K562 (cell line): ENCODE measurements around the gene HPCAL1. TPM values are rescaled to one million over a fixed set of nuclear protein-coding genes. Genes with fewer than 3 reads are reported as not detected.

Experiments used
- BRD9 ChIP-seq: fragments of 450-650 bp; IDR thresholded peaks from 2 replicates; pipeline ENCODE4 v1.6.1; 2018; ENCODE audit warnings: low read depth; ENCODE audit not compliant: partially characterized antibody
- BRF1 ChIP-seq: IDR thresholded peaks from 3 replicates; pipeline ENCODE4 v1.6.1; 2011; ENCODE audit warnings: borderline replicate concordance, mild to moderate bottlenecking; ENCODE audit not compliant: insufficient read length; ENCODE audit errors: extremely low read depth
- CBFB ChIP-seq: sonication (generic); formaldehyde crosslinking; IDR thresholded peaks from 2 replicates; pipeline ENCODE4 v1.4.0; 2020; ENCODE audit warnings: mild to moderate bottlenecking, missing genetic modification reagents
- FOXA3 ChIP-seq, 2 experiments: fragments of 450-650 bp in 1 of 2; sonication (generic) in 1 of 2; formaldehyde crosslinking; IDR thresholded peaks in 1 of 2; conservative IDR thresholded peaks in 1 of 2; 2 replicates each; pipeline versions ENCODE4 v1.4.0 to v1.8.0; 2020 to 2022; ENCODE audit warnings: mild to moderate bottlenecking in 2 of 2, missing genetic modification reagents in 1 of 2
- LCOR ChIP-seq: sonication (generic); formaldehyde crosslinking; IDR thresholded peaks from 2 replicates; pipeline ENCODE4 v1.8.0; 2022; ENCODE audit warnings: mild to moderate bottlenecking, missing genetic modification reagents
- MAFK ChIP-seq: IDR thresholded peaks from 2 replicates; pipeline ENCODE4 v1.6.1; 2011; ENCODE audit warnings: low read length, improper control_type of control experiment
- MTA1 ChIP-seq: fragments of 450-650 bp; IDR thresholded peaks from 2 replicates; pipeline ENCODE4 v1.6.1; 2017; ENCODE audit warnings: borderline replicate concordance
- NFE2 ChIP-seq: IDR thresholded peaks from 2 replicates; pipeline ENCODE4 v1.6.1; 2014; ENCODE audit warnings: antibody characterized with exemption, low read depth
- NR4A1 ChIP-seq, 2 experiments: fragments of 250-450 bp in 1 of 2; fragments of 450-650 bp in 1 of 2; sonication (Bioruptor Pico) in 1 of 2; IDR thresholded peaks; 2 replicates each; pipeline versions ENCODE4 v1.4.0 to v1.6.1; 2016 to 2020; ENCODE audit warnings: mild to moderate bottlenecking in 2 of 2, missing compliant biosample characterization in 1 of 2, missing genetic modification characterization in 1 of 2, moderate library complexity in 1 of 2
- RBM34 ChIP-seq: fragments of 200-400 bp; formaldehyde crosslinking; IDR thresholded peaks from 2 replicates; pipeline ENCODE4 v1.6.1; 2018; ENCODE audit warnings: low read length, borderline replicate concordance; ENCODE audit not compliant: insufficient read depth
- SP2 ChIP-seq: IDR thresholded peaks from 2 replicates; pipeline ENCODE4 v1.6.1; 2011; ENCODE audit warnings: mild to moderate bottlenecking, low read depth, low read length, moderate library complexity; ENCODE audit not compliant: poor library complexity, severe bottlenecking; ENCODE audit errors: extremely low read depth
- SPI1 ChIP-seq: IDR thresholded peaks from 2 replicates; pipeline ENCODE4 v1.6.1; 2011; ENCODE audit warnings: low read depth, low read length, control low read depth, borderline replicate concordance
- ZBTB1 ChIP-seq: sonication (generic); formaldehyde crosslinking; IDR thresholded peaks from 2 replicates; pipeline ENCODE4 v1.8.1; 2023; ENCODE audit warnings: missing genetic modification reagents, low read depth, mild to moderate bottlenecking, borderline replicate concordance
- ZC3H4 ChIP-seq: sonication (generic); formaldehyde crosslinking; IDR thresholded peaks from 2 replicates; pipeline ENCODE4 v1.9.0; 2021; ENCODE audit warnings: missing genetic modification reagents, borderline replicate concordance
- ZNF133 ChIP-seq: fragments of 250-450 bp; sonication (Bioruptor Pico); IDR thresholded peaks from 2 replicates; pipeline ENCODE4 v1.4.0; 2020; ENCODE audit warnings: mild to moderate bottlenecking
- ZNF174 ChIP-seq: fragments of 250-450 bp; sonication (Bioruptor Pico); IDR thresholded peaks from 2 replicates; pipeline ENCODE4 v1.4.0; 2020; ENCODE audit warnings: mild to moderate bottlenecking
- polyA plus RNA-seq, 8 experiments: library from polyadenylated mRNA; depleted of rRNA in 4 of 8; stranded (reverse) in 5 of 8; unstranded in 3 of 8; fragments of >200 nt; fragmentation: Nextera tagmentation in 2 of 8; fragmentation: Illumina TruSeq in 1 of 8; extraction: Ambion mirVana in 2 of 8; extraction: Trizol in 1 of 8; gene quantifications; 2 replicates each; pipeline versions ENCODE4 v1.2.1 to v1.2.3, GENCODE V29; 2011 to 2014; ENCODE audit warnings: inconsistent platforms in 1 of 8, missing spikeins in 1 of 8
- total RNA-seq, 7 experiments: library from RNA; depleted of rRNA in 6 of 7; stranded (reverse); fragments of >200 nt in 6 of 7; fragmentation: Illumina TruSeq in 2 of 7; extraction: Trizol in 2 of 7; gene quantifications; 2 replicates each; pipeline versions ENCODE4 v1.2.1 to v1.2.3, GENCODE V29; 2011 to 2021; ENCODE audit warnings: low replicate concordance in 1 of 7
- TF ChIP-seq, protein P1 (sequence below): fragments of 450-650 bp; formaldehyde crosslinking; IDR thresholded peaks from 2 replicates; pipeline ENCODE4 v1.4.0; 2022; ENCODE audit warnings: missing genetic modification characterization
- TF ChIP-seq, protein P2 (sequence below): fragments of 250-450 bp; sonication (Bioruptor Pico); IDR thresholded peaks from 2 replicates; pipeline ENCODE4 v1.6.1; 2021; ENCODE audit warnings: mild to moderate bottlenecking
- TF ChIP-seq, protein P3 (sequence below): fragments of 250-450 bp; sonication (Bioruptor Pico); IDR thresholded peaks from 2 replicates; pipeline ENCODE4 v1.8.0; 2022; ENCODE audit warnings: moderate library complexity, mild to moderate bottlenecking, inconsistent platforms
- TF ChIP-seq, protein P4 (sequence below): fragments of 450-650 bp; IDR thresholded peaks from 2 replicates; pipeline ENCODE4 v1.6.1; 2017; ENCODE audit warnings: antibody characterized with exemption

Gene HPCAL1
- total and polyA plus RNA-seq, 9 of the 15 experiments (the other 6 are each of a cell fraction or from before 2014, with no cell fraction given): 2.7 to 65.5 (median 23.9) TPM

DNA sequence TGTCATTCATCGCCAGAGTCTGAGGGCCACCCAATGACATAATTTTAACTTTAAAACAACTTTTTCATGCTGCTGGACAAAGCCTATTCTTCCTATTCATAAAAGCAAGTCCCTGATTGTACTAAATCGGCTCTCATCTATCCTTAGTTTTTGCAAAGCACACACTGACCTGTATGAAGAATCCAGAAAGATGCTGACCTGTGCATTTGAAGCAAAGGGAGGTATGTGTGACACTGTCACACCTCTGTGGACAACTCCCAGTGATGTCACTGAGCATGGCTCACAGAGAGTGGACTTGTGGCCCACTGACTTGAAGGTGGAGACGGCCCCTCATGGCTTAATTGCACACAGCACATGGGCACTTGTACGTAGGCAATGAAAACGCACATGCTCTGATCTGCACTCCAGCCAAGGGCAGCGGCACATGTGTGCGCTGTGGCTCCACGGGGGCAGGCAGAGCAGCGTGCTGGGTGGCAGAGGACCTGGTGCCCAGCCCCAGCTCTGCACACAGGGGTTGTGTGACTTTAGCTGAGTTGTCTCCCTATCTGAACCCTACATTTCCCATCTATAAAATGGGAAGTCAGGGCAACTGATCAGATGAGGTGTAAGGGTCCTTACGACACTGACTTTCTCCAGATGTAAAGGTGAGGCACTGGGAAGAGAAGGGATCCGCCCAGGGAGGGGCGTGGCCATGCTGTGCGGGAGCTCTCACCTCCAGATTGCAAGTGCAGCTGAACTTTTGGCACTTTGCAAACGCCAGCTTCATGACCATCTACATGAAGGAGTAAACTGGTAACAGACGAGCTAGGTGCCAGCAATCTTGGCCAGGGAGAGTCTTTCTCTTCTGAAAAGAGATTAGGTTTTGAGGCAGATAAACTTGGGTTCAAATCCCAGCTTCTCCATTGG is 159.7 kb downstream of the HPCAL1 start (continued):
- TF ChIP-seq, protein P1, sequence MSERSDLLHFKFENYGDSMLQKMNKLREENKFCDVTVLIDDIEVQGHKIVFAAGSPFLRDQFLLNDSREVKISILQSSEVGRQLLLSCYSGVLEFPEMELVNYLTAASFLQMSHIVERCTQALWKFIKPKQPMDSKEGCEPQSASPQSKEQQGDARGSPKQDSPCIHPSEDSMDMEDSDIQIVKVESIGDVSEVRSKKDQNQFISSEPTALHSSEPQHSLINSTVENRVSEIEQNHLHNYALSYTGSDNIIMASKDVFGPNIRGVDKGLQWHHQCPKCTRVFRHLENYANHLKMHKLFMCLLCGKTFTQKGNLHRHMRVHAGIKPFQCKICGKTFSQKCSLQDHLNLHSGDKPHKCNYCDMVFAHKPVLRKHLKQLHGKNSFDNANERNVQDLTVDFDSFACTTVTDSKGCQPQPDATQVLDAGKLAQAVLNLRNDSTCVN (CRISPR knock-in tag): no peak
- TF ChIP-seq, protein P2, sequence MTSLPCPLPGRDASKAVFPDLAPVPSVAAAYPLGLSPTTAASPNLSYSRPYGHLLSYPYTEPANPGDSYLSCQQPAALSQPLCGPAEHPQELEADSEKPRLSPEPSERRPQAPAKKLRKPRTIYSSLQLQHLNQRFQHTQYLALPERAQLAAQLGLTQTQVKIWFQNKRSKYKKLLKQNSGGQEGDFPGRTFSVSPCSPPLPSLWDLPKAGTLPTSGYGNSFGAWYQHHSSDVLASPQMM (CRISPR knock-in tag): no peak
- TF ChIP-seq LCOR (CRISPR knock-in tag) (no peak), MTA1 (no peak), ZNF174 (CRISPR knock-in tag) (no peak), ZNF133 (CRISPR knock-in tag) (no peak), SP2 (no peak), BRF1 (no peak), ZC3H4 (CRISPR knock-in tag) (no peak), NR4A1 (CRISPR knock-in tag; IDR thresholded peaks at IDR 0.05) (no peak), NR4A1 (tag; IDR thresholded peaks at IDR 0.05) (no peak), BRD9 (no peak), ZBTB1 (CRISPR knock-in tag) (no peak), NFE2 (no peak), FOXA3 (CRISPR knock-in tag; conservative IDR thresholded peaks at IDR 0.05 in 1 of 2, IDR thresholded peaks at IDR 0.05 in 1 of 2) (peak in 1 of 2 experiments; percentile 33; a peak in 1 of 4 replicates), CBFB (no peak), RBM34 (no peak), SPI1 (no peak), MAFK (peak; percentile 23; the same call in 1 of the 2 replicates)
- TF ChIP-seq, protein P3, sequence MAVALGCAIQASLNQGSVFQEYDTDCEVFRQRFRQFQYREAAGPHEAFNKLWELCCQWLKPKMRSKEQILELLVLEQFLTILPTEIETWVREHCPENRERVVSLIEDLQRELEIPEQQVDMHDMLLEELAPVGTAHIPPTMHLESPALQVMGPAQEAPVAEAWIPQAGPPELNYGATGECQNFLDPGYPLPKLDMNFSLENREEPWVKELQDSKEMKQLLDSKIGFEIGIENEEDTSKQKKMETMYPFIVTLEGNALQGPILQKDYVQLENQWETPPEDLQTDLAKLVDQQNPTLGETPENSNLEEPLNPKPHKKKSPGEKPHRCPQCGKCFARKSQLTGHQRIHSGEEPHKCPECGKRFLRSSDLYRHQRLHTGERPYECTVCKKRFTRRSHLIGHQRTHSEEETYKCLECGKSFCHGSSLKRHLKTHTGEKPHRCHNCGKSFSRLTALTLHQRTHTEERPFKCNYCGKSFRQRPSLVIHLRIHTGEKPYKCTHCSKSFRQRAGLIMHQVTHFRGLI: no peak
- TF ChIP-seq, protein P4, sequence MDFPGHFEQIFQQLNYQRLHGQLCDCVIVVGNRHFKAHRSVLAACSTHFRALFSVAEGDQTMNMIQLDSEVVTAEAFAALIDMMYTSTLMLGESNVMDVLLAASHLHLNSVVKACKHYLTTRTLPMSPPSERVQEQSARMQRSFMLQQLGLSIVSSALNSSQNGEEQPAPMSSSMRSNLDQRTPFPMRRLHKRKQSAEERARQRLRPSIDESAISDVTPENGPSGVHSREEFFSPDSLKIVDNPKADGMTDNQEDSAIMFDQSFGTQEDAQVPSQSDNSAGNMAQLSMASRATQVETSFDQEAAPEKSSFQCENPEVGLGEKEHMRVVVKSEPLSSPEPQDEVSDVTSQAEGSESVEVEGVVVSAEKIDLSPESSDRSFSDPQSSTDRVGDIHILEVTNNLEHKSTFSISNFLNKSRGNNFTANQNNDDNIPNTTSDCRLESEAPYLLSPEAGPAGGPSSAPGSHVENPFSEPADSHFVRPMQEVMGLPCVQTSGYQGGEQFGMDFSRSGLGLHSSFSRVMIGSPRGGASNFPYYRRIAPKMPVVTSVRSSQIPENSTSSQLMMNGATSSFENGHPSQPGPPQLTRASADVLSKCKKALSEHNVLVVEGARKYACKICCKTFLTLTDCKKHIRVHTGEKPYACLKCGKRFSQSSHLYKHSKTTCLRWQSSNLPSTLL: no peak
- TF ChIP-seq, all 486 proteins: peak for 6
